VCaP (cell line): ENCODE data around the gene TSHR.
"Not testable (repeated sequence)": the region's sequence is repeated elsewhere in the genome, so short reads cannot be mapped to it uniquely, and the experiment has no call there.

Source experiments
- H3K27ac ChIP-seq: fragments of 450-650 bp; 2 replicates; pipeline ENCODE4 v1.5.1; 2017
- CTCF ChIP-seq: fragments of 450-650 bp; conservative IDR thresholded peaks from 2 replicates; pipeline ENCODE4 v1.5.1; 2017; ENCODE audit warnings: mild to moderate bottlenecking, moderate library complexity

The TSHR gene

GRCh38 chr14:81105378-81105777, 150.0 kb downstream of the TSHR start:
- no peak overlapping the region for H3K27ac ChIP-seq
- TF ChIP-seq CTCF, result no peak

GRCh38 chr14:81105961-81106360, 150.5 kb downstream of the TSHR start:
- no peak overlapping the region for H3K27ac ChIP-seq
- TF ChIP-seq CTCF, result no peak

GRCh38 chr14:81110186-81110585, 154.8 kb downstream of the TSHR start:
- H3K27ac ChIP-seq, result no peak overlapping the region
- no peak for TF ChIP-seq CTCF

GRCh38 chr14:81113176-81113575, 157.8 kb downstream of the TSHR start:
- H3K27ac ChIP-seq, result no peak overlapping the region
- no peak for TF ChIP-seq CTCF

GRCh38 chr14:81113945-81114820, 158.8 kb downstream of the TSHR start:
- H3K27ac ChIP-seq, result not testable (repeated sequence)

- no peak for TF ChIP-seq CTCF
- no peak overlapping the region for H3K27ac ChIP-seq
Observed at GRCh38 chr14:81120501-81120900, 165.1 kb downstream of the TSHR start.

GRCh38 chr14:81122326-81122725, 166.9 kb downstream of the TSHR start:
- no peak overlapping the region for H3K27ac ChIP-seq
- no peak for TF ChIP-seq CTCF

- H3K27ac ChIP-seq, result no peak overlapping the region
- TF ChIP-seq CTCF, result no peak
Observed at GRCh38 chr14:81123811-81124210, 168.4 kb downstream of the TSHR start.
